ENCODE results near the gene TTC33. TPM values are rescaled to one million over a fixed set of nuclear protein-coding genes. Genes with fewer than 3 reads are reported as not detected.

Gene TTC33
- total RNA-seq, 4 donors from 2014 or later: 20.2 to 49.0 (median 32.6) TPM

DNA sequence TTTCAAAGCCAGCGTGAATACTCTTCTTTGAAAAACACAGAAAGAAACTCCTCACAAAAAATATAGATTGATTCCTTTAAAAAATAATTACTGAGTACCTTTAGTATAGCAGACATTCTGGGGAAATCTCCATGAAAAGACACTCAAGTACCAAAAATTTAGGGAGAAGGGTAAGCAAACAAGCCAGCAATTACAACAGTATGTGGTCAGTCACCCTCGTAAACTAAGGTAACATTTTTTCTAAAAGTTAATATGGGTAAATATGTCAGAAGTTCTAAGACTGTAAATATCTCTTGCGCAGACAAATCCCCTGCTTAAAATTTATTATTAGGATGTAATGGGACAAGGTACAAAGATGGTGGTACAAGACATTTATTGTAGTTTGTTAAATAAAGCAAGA lies 178.0 kb downstream of the TTC33 start:
- ATAC-seq (no peak), DNase-seq (no peak)
- Histone ChIP-seq H3K9me3 (no peaks in the 10 kb centered on the region), H3K27me3 (no peaks in the 10 kb centered on the region), H3K36me3 (no peaks in the 10 kb centered on the region), H3K4me1 (no peaks in the 10 kb centered on the region), H3K27ac (no peak overlapping the region), H3K4me3 (no peak overlapping the region)
- TF ChIP-seq POLR2A (IDR thresholded peaks at IDR 0.05): no peak
- TF ChIP-seq, protein P1, sequence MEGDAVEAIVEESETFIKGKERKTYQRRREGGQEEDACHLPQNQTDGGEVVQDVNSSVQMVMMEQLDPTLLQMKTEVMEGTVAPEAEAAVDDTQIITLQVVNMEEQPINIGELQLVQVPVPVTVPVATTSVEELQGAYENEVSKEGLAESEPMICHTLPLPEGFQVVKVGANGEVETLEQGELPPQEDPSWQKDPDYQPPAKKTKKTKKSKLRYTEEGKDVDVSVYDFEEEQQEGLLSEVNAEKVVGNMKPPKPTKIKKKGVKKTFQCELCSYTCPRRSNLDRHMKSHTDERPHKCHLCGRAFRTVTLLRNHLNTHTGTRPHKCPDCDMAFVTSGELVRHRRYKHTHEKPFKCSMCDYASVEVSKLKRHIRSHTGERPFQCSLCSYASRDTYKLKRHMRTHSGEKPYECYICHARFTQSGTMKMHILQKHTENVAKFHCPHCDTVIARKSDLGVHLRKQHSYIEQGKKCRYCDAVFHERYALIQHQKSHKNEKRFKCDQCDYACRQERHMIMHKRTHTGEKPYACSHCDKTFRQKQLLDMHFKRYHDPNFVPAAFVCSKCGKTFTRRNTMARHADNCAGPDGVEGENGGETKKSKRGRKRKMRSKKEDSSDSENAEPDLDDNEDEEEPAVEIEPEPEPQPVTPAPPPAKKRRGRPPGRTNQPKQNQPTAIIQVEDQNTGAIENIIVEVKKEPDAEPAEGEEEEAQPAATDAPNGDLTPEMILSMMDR (IDR thresholded peaks at IDR 0.05 in 4 of 5, conservative IDR thresholded peaks at IDR 0.05 in 1 of 5): no peak
- in situ Hi-C loops (cut with MboI; ENCODE audit: low sequenced_read_pairs in 4 of 4): no loop called here
- intact Hi-C loops (cut with DNase I; ENCODE audit: low total_unique reads): no loop called here

DNA sequence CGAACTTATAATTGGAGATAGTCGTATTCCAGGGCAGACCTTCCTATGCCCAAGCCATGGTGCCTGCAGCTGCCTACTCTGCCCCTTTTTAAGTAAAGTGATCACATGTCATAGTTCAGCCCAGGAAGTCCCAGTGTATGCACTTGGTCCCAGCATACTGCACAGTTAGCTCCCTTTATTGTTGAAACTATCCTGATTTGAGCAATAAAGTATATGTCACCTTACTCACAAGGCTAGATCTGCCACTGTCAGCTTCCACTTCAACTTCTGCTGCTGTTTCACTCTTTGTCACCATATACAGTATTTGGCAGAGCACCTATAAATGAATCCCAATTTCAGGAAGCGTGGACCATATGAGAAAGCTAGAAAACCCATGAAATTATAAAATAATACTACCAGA lies 179.8 kb downstream of the TTC33 start:
- DNase-seq (no peak), ATAC-seq (no peak)
- no peaks in the 10 kb centered on the region for H3K27me3 ChIP-seq
- TF ChIP-seq POLR2A (IDR thresholded peaks at IDR 0.05): no peak
- TF ChIP-seq, protein P1 (IDR thresholded peaks at IDR 0.05 in 4 of 5, conservative IDR thresholded peaks at IDR 0.05 in 1 of 5): no peak
- no peaks in the 10 kb centered on the region for H3K4me1 ChIP-seq
- no peaks in the 10 kb centered on the region for H3K9me3 ChIP-seq
- in situ Hi-C loops (cut with MboI; ENCODE audit: low sequenced_read_pairs in 4 of 4) (no loop called here), intact Hi-C loops (cut with DNase I; ENCODE audit: low total_unique reads) (no loop called here)
- H3K4me3 ChIP-seq: no peak overlapping the region
- no peak overlapping the region for H3K27ac ChIP-seq
- no peaks in the 10 kb centered on the region for H3K36me3 ChIP-seq

DNA sequence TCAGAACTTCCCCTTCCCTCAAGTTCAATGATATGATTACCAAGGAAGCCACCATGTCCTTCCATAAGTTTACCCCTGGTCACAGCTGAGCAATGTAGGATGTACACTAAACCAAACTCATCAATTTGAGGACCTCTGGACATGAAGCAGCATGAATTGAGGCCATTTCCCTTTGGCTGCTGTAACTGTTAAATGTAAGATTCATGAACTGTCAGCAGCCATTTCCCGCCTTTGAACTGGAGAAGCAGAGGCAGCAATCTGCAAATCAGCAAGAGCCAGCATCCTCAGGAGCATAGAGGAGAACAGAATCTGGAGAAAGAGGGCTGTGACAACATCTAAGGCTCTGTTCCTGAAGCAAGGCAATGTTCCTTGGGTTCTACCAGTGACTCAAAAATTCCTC lies 180.3 kb downstream of the TTC33 start:
- intact Hi-C loops (cut with DNase I; ENCODE audit: low total_unique reads): no loop called here
- ATAC-seq: no peak
- no peak for DNase-seq
- H3K9me3 ChIP-seq: no peaks in the 10 kb centered on the region
- H3K4me1 ChIP-seq: no peaks in the 10 kb centered on the region
- no peak overlapping the region for H3K4me3 ChIP-seq
- in situ Hi-C loops (cut with MboI; ENCODE audit: low sequenced_read_pairs in 4 of 4): no loop called here
- H3K27ac ChIP-seq: no peak overlapping the region
- H3K36me3 ChIP-seq: no peaks in the 10 kb centered on the region
- TF ChIP-seq, protein P1 (IDR thresholded peaks at IDR 0.05 in 4 of 5, conservative IDR thresholded peaks at IDR 0.05 in 1 of 5): no peak
- no peak for TF ChIP-seq POLR2A (IDR thresholded peaks at IDR 0.05)
- H3K27me3 ChIP-seq: no peaks in the 10 kb centered on the region

DNA sequence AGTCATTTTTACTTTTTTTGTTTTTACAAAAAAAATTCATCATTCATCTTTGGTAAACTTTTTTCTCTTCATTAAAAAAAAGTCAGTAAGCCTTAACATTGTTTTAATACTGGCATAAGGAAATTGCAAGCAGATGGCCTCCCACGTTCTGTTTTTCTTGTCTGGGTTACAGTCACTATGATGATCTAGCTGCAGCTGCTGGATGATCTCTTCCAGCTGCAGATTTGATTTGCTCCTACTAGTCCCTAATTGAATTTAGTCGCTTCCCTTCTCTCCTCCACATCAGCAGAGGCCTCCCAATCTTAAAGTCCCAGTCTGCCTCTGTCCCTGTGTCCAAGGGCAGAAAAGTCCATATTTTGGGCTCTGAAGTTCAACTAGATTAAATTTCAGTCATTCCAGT lies 182.8 kb downstream of the TTC33 start:
- no peak for TF ChIP-seq POLR2A (IDR thresholded peaks at IDR 0.05)
- TF ChIP-seq, protein P1 (IDR thresholded peaks at IDR 0.05 in 4 of 5, conservative IDR thresholded peaks at IDR 0.05 in 1 of 5): no peak
- Histone ChIP-seq H3K9me3 (no peaks in the 10 kb centered on the region), H3K4me1 (no peaks in the 10 kb centered on the region), H3K4me3 (no peak overlapping the region), H3K27me3 (no peaks in the 10 kb centered on the region), H3K36me3 (no peaks in the 10 kb centered on the region), H3K27ac (no peak overlapping the region)
- intact Hi-C loops (cut with DNase I; ENCODE audit: low total_unique reads): no loop called here
- ATAC-seq (peak in 1 of 2 donors; percentile 42), DNase-seq (no peak)
- in situ Hi-C loops (cut with MboI; ENCODE audit: low sequenced_read_pairs in 4 of 4): no loop called here

DNA sequence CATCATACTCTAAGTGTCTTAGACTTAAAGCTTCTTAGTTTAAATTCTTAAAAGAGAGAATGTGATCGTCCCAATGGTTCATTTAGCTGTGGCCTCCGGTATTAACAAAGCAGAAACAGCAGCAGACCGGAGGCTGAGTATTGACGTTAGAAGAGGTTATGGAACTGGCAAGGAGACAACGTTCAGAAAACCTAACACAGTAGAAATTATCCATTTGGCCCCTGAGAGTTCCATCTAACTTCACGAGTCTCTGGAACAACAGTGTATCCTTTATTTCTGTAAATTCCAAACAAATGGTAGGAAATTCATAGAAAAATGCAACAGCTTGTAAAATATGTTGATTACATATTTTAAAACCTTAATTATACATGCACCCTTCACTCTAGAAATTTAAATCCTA lies 183.4 kb downstream of the TTC33 start:
- DNase-seq (no peak), ATAC-seq (no peak)
- H3K9me3 ChIP-seq: no peaks in the 10 kb centered on the region
- intact Hi-C loops (cut with DNase I; ENCODE audit: low total_unique reads) (no loop called here), in situ Hi-C loops (cut with MboI; ENCODE audit: low sequenced_read_pairs in 4 of 4) (no loop called here)
- H3K27ac ChIP-seq: peak overlapping the region in 1 of 4 donors; percentile 14
- no peaks in the 10 kb centered on the region for H3K4me1 ChIP-seq
- TF ChIP-seq POLR2A (IDR thresholded peaks at IDR 0.05): no peak
- TF ChIP-seq, protein P1 (IDR thresholded peaks at IDR 0.05 in 4 of 5, conservative IDR thresholded peaks at IDR 0.05 in 1 of 5): no peak
- H3K4me3 ChIP-seq: no peak overlapping the region
- no peaks in the 10 kb centered on the region for H3K36me3 ChIP-seq
- H3K27me3 ChIP-seq: no peaks in the 10 kb centered on the region
